Thyroid gland (tissue), 4 donors: Measurements from ENCODE around the gene VAT1L.

Source experiments
- POLR2A ChIP-seq, 2 donors: fragments of 450-650 bp; IDR thresholded peaks; one replicate each; pipeline ENCODE4 v1.6.1; 2017; ENCODE audit warnings: antibody characterized with exemption in 2 of 2, mild to moderate bottlenecking in 2 of 2, moderate library complexity in 1 of 2
- TF ChIP-seq, protein P1 (sequence below), 6 experiments: fragments of 200-600 bp in 3 of 6; fragments of 450-650 bp in 3 of 6; sonication (generic) in 3 of 6; IDR thresholded peaks; one replicate each; pipeline ENCODE4 v1.5.1; 2016 to 2019; ENCODE audit warnings: antibody characterized with exemption in 6 of 6, mild to moderate bottlenecking in 2 of 6, inconsistent platforms in 1 of 6, moderate library complexity in 1 of 6

DNA sequence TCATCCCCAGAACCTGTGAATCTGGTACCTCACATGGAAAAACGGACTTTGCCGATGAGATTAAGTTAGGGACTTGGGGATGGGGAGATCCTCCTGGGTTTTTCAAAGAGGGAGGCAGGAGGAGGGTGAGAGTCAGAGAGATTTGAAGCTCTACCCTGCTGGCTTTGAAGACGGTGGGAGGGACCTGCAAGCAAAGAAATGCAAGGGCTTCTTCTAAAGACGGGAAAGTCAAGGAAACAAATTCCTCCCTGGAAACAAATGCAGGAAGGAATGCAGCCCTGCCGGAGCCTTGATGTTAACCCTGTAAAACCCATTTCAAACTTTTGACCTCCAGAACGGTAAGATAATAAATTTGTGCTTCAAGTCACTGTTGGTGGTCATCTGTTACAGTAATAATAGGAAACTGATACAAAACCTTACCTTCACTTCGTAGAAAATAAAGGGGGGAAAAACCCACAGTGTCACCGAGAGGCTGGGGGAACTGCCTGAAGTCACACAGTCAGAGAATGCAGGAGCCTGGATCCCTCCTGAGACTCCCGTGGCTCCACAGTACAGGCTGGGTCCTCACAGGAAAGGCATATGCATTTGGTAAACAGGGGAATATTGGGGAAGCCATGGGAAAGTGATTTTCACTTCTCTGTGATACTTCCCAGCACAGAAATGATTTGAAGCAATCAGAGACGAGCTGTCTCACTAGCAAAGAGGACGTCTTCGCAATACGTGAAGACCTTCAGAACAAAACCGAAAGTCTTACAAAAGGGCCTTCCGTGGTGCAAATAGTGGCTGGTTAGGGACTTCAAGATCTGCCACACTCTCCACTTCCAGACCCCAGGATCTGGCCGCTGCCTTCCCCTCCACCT, 175.1 kb downstream of the VAT1L start:
- TF ChIP-seq, protein P1, sequence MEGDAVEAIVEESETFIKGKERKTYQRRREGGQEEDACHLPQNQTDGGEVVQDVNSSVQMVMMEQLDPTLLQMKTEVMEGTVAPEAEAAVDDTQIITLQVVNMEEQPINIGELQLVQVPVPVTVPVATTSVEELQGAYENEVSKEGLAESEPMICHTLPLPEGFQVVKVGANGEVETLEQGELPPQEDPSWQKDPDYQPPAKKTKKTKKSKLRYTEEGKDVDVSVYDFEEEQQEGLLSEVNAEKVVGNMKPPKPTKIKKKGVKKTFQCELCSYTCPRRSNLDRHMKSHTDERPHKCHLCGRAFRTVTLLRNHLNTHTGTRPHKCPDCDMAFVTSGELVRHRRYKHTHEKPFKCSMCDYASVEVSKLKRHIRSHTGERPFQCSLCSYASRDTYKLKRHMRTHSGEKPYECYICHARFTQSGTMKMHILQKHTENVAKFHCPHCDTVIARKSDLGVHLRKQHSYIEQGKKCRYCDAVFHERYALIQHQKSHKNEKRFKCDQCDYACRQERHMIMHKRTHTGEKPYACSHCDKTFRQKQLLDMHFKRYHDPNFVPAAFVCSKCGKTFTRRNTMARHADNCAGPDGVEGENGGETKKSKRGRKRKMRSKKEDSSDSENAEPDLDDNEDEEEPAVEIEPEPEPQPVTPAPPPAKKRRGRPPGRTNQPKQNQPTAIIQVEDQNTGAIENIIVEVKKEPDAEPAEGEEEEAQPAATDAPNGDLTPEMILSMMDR (IDR thresholded peaks at IDR 0.05) = no peak
- no peak for TF ChIP-seq POLR2A (IDR thresholded peaks at IDR 0.05)
